Caco-2 (cell line): ENCODE results near the gene COL9A3. TPM values are rescaled to one million over a fixed set of nuclear protein-coding genes. Genes with fewer than 3 reads are reported as not detected.
A peak's percentile ranks its signal among the peaks of the same experiment; 100 is the strongest.

ENCODE experiments used
- BruUV-seq: library from RNA; stranded (reverse); fragments of 400-500 nt; replicated peaks from 2 replicates; lab custom pipeline; 2021; lab: Mats Ljungman, UMichigan
- CTCF ChIA-PET: fragments of 300-600 bp; sonication (Branson Sonifier 250); formaldehyde crosslinking; loops from one replicate; lab custom pipeline; 2022; ENCODE audit warnings: antibody characterized with exemption; lab: Charles Lee
- POLR2A ChIA-PET: fragments of 300-600 bp; sonication (Branson Sonifier 250); formaldehyde crosslinking; loops from one replicate; lab custom pipeline; 2022; ENCODE audit warnings: antibody characterized with exemption; lab: Charles Lee
- DNase-seq, 2 experiments: peaks; one replicate each; pipeline versions ENCODE4 v3.0.0 to v3.0.0-alpha.2; 2020 to 2022
- H3K27me3 ChIP-seq: replicated peaks from 2 replicates; pipeline ENCODE4 v1.6.0; 2011; ENCODE audit warnings: low read length; ENCODE audit not compliant: control insufficient read depth, insufficient read depth
- H3K36me3 ChIP-seq: 2 replicates; pipeline ENCODE4 v1.5.1; 2011; ENCODE audit warnings: low read length; ENCODE audit not compliant: control insufficient read depth, insufficient read depth
- H3K4me1 ChIP-seq: fragments of 250-450 bp; sonication (Bioruptor Pico); 2 replicates; pipeline ENCODE4 v1.5.1; 2020; ENCODE audit warnings: mild to moderate bottlenecking
- H3K4me3 ChIP-seq: 2 replicates; pipeline ENCODE4 v1.5.1; 2011; ENCODE audit warnings: low read depth, mild to moderate bottlenecking, control low read depth, low read length
- H3K9me3 ChIP-seq: fragments of 250-450 bp; sonication (Bioruptor Pico); 2 replicates; pipeline ENCODE4 v1.5.1; 2020; ENCODE audit warnings: mild to moderate bottlenecking, moderate library complexity
- H3K27ac Mint-ChIP-seq: one replicate; pipeline ENCODE4 v1.8.0; 2022; ENCODE audit warnings: mixed read lengths; ENCODE audit not compliant: unreplicated experiment
- H3K27me3 Mint-ChIP-seq: one replicate; pipeline ENCODE4 v1.8.0; 2022; ENCODE audit warnings: mixed read lengths; ENCODE audit not compliant: insufficient read depth, unreplicated experiment
- H3K36me3 Mint-ChIP-seq: one replicate; pipeline ENCODE4 v1.8.0; 2022; ENCODE audit warnings: mild to moderate bottlenecking, mixed read lengths; ENCODE audit not compliant: insufficient read depth, unreplicated experiment
- H3K4me1 Mint-ChIP-seq: one replicate; pipeline ENCODE4 v1.8.0; 2022; ENCODE audit warnings: low read depth, mixed read lengths; ENCODE audit not compliant: unreplicated experiment
- H3K4me3 Mint-ChIP-seq: one replicate; pipeline ENCODE4 v1.8.0; 2022; ENCODE audit warnings: mild to moderate bottlenecking, moderate library complexity, mixed read lengths; ENCODE audit not compliant: unreplicated experiment
- H3K9me3 Mint-ChIP-seq: one replicate; pipeline ENCODE4 v1.8.0; 2022; ENCODE audit warnings: mixed read lengths; ENCODE audit not compliant: unreplicated experiment
- CTCF ChIP-seq, 2 experiments: fragments of 200-600 bp in 1 of 2; IDR thresholded peaks; 1 replicate in 1 of 2; 2 replicates in 1 of 2; pipeline versions ENCODE4 v1.5.1 to v1.8.0; 2011 to 2022; ENCODE audit warnings: antibody characterized with exemption in 1 of 2, control low read depth in 1 of 2, inconsistent platforms in 1 of 2, low read depth in 1 of 2, low read length in 1 of 2, mild to moderate bottlenecking in 1 of 2, moderate library complexity in 1 of 2; ENCODE audit not compliant: insufficient read depth in 1 of 2, severe bottlenecking in 1 of 2, unreplicated experiment in 1 of 2
- intact Hi-C: fragments of 100-400 bp; cut with micrococcal nuclease; formaldehyde crosslinking; loops from one replicate; pipeline ENCODE4 v1.10.0; 2022; ENCODE audit not compliant: unreplicated experiment
- total RNA-seq: library from RNA; stranded (reverse); gene quantifications from 2 replicates; pipeline ENCODE4 v1.2.3, GENCODE V29; 2022

COL9A3 gene
- total RNA-seq, 1 experiment from 2014 or later: 6.4 TPM

- Histone ChIP-seq H3K4me1 (peaks cover 23% of the 10 kb centered on the region), H3K36me3 (peaks cover 7% of the 10 kb centered on the region), H3K4me3 (no peak overlapping the region), H3K9me3 (no peaks in the 10 kb centered on the region), H3K27me3 (no peaks in the 10 kb centered on the region)
- DNase-seq: peak; percentile 62 to 82
- Mint-ChIP-seq H3K9me3 (no peaks in the 10 kb centered on the region), H3K4me3 (peak overlapping the region; percentile 52), H3K27ac (peak overlapping the region; percentile 33), H3K4me1 (peaks cover 11% of the 10 kb centered on the region), H3K36me3 (peaks cover 30% of the 10 kb centered on the region), H3K27me3 (no peaks in the 10 kb centered on the region)
- POLR2A ChIA-PET: interaction anchor here (0.6 kb wide), 1 partner anchor 384 kb away, joined by 3 read pairs; no protein-coding TSS in a partner anchor
- intact Hi-C loops: no loop called here
- CTCF ChIA-PET: interaction anchor here (0.5 to 1.0 kb wide), 2 partner anchors 21 to 25 kb away, joined by 4 to 6 read pairs; no protein-coding TSS in a partner anchor
- TF ChIP-seq CTCF (IDR thresholded peaks at IDR 0.05; ENCODE audit: insufficient read depth in 1 of 2, low read depth in 1 of 2, low read length in 1 of 2, severe bottlenecking in 1 of 2, unreplicated experiment in 1 of 2): no peak
- BruUV-seq: no TSS peak
Measured at GRCh38 chr20:62815066-62815991, 1.5 kb upstream of the COL9A3 start.

DNA sequence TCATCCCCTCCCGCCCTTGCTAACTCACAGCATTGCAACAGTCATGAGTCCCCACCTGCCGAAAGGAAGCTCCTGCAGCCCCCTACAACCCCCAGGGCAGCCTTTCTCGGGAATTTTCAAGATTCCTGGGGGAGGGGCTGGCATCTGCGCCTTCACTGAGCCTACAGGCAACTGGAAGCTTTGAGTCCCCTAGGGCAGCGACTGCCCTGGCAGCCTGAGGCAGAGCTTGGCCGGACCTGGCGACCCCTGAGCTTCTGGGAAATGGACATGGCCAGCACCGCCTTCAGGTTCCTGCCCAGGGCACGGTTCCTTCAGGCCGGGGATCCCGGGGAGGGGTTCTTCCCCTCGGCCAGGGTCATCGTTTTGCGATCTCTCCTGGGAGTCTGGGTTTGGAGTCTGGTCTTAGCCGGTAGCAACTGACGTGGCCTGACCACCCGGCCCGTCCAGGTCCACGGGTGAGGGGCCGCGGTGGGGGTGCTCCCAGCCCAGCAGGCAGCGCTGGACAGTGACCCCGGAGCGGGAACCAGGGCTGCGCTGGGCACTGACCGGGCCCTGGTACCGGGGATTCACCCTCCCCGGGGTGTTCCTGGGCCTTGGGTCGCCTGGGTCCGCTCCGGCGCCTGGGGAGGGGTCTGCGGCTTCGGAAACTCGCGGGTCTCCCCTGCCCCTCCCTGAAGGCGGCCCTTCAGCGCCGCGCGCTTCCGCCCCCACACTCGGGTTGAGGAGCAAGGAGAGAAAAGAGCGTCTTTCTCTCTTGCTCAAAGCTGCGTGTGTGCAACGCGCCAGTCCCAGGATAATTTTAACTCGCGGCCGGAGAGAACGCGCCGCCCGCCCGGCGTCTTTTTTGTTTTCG lies 593 bp upstream of the COL9A3 start:
- H3K27me3 ChIP-seq: no peaks in the 10 kb centered on the region
- peaks cover 23% of the 10 kb centered on the region for H3K4me1 ChIP-seq
- peaks cover 1% of the 10 kb centered on the region; the same call in 1 of the 2 replicates for H3K36me3 ChIP-seq
- peak overlapping the region; percentile 39 for H3K4me3 ChIP-seq
- TF ChIP-seq CTCF (IDR thresholded peaks at IDR 0.05; ENCODE audit: insufficient read depth in 1 of 2, low read depth in 1 of 2, low read length in 1 of 2, severe bottlenecking in 1 of 2, unreplicated experiment in 1 of 2): no peak
- Mint-ChIP-seq H3K4me3 (peak overlapping the region; percentile 52), H3K27me3 (no peaks in the 10 kb centered on the region), H3K4me1 (peaks cover 11% of the 10 kb centered on the region), H3K9me3 (no peaks in the 10 kb centered on the region), H3K36me3 (peaks cover 30% of the 10 kb centered on the region), H3K27ac (peak overlapping the region; percentile 33)
- intact Hi-C loops: no loop called here
- no peak for DNase-seq
- H3K9me3 ChIP-seq: no peaks in the 10 kb centered on the region
- ChIA-PET CTCF (interaction anchor here (1.0 to 1.7 kb wide), 2 partner anchors 8 to 22 kb away, joined by 6 to 8 read pairs; no protein-coding TSS in a partner anchor), POLR2A (interaction anchor here (0.6 to 1.1 kb wide), 5 partner anchors 10 to 385 kb away, joined by 3 to 4 read pairs (median 3); partner anchors contain the start of genes MRGBP and TCFL5)
- no TSS peak for BruUV-seq
